ENCODE data around the gene CMTM8.
"Not testable (repeated sequence)": the region's sequence is repeated elsewhere in the genome, so short reads cannot be mapped to it uniquely, and the experiment has no call there.

The CMTM8 gene

GRCh38 chr3:32383136-32383711, 144.7 kb downstream of the CMTM8 start:
- ATAC-seq, result no peak

- no peak for ATAC-seq
Measured at GRCh38 chr3:32384938-32385337, 146.5 kb downstream of the CMTM8 start.

- no peak for ATAC-seq
Measured at GRCh38 chr3:32387512-32387911, 149.0 kb downstream of the CMTM8 start.

- not testable (repeated sequence) for ATAC-seq
Measured at GRCh38 chr3:32389577-32389976, 151.1 kb downstream of the CMTM8 start.

- ATAC-seq, result peak; percentile 44 to 53
Measured at GRCh38 chr3:32391643-32392535, 153.4 kb downstream of the CMTM8 start, which contains the start of gene CMTM7. Gene CMTM7 (plus strand): TSS chr3:32391853. CDS start chr3:32391907, 54 bp downstream.

GRCh38 chr3:32392536-32393302, 154.2 kb downstream of the CMTM8 start:
- peak; percentile 8 to 12 for ATAC-seq

GRCh38 chr3:32395496-32395895, 157.0 kb downstream of the CMTM8 start:
- ATAC-seq, result peak; percentile 14 to 36

- ATAC-seq, result no peak
Measured at GRCh38 chr3:32397941-32398340, 159.5 kb downstream of the CMTM8 start.

GRCh38 chr3:32398531-32398930, 160.1 kb downstream of the CMTM8 start:
- no peak for ATAC-seq

- peak; percentile 19 to 22 for ATAC-seq
Measured at GRCh38 chr3:32399030-32399620, 160.6 kb downstream of the CMTM8 start.

GRCh38 chr3:32401126-32401525, 162.6 kb downstream of the CMTM8 start:
- no peak for ATAC-seq

GRCh38 chr3:32401556-32402081, 163.1 kb downstream of the CMTM8 start:
- peak; percentile 69 to 73 for ATAC-seq

GRCh38 chr3:32403663-32404062, 165.2 kb downstream of the CMTM8 start:
- ATAC-seq, result no peak

- ATAC-seq, result no peak
Measured at GRCh38 chr3:32404714-32405113, 166.2 kb downstream of the CMTM8 start.

GRCh38 chr3:32405155-32405554, 166.7 kb downstream of the CMTM8 start:
- ATAC-seq, result no peak

GRCh38 chr3:32405711-32406323, 167.3 kb downstream of the CMTM8 start:
- no peak for ATAC-seq

- ATAC-seq, result no peak
Measured at GRCh38 chr3:32406486-32407408, 168.3 kb downstream of the CMTM8 start.

GRCh38 chr3:32410367-32411246, 172.1 kb downstream of the CMTM8 start:
- no peak for ATAC-seq

- ATAC-seq, result no peak
Measured at GRCh38 chr3:32411442-32411841, 173.0 kb downstream of the CMTM8 start.

- ATAC-seq, result no peak
Measured at GRCh38 chr3:32412887-32413286, 174.4 kb downstream of the CMTM8 start.

Data from activated CD4-positive, CD25-positive, alpha-beta regulatory T cell treated with anti-CD3 and anti-CD28 coated beads, Interleukin-2, amount 50 U/mL, for 24 hours (primary cell).